Mononuclear cell (primary cell): Measurements from ENCODE around the gene RIC8A. TPM values are rescaled to one million over a fixed set of nuclear protein-coding genes. Genes with fewer than 3 reads are reported as not detected.

Source experiments
- H3K27me3 ChIP-seq: 2 replicates; pipeline ENCODE4 v1.6.0; 2011; ENCODE audit warnings: low read length, control low read depth; ENCODE audit not compliant: insufficient read depth
- H3K4me1 ChIP-seq: 2 replicates; pipeline ENCODE4 v1.5.1; 2011; ENCODE audit warnings: mild to moderate bottlenecking, low read length, control low read depth; ENCODE audit not compliant: insufficient read depth
- H3K4me3 ChIP-seq: 2 replicates; pipeline ENCODE4 v1.5.1; 2011; ENCODE audit warnings: mild to moderate bottlenecking, low read length, moderate library complexity
- H3K9me3 ChIP-seq: 2 replicates; pipeline ENCODE4 v1.5.1; 2011; ENCODE audit warnings: low read depth, mild to moderate bottlenecking, control low read depth, low read length
- total RNA-seq: library from RNA; depleted of rRNA; stranded (reverse); fragments of >200 nt; gene quantifications from one replicate; pipeline ENCODE4 v1.2.3, GENCODE V29; 2012

The RIC8A gene
- total RNA-seq, 1 donor: 53.4 TPM

DNA sequence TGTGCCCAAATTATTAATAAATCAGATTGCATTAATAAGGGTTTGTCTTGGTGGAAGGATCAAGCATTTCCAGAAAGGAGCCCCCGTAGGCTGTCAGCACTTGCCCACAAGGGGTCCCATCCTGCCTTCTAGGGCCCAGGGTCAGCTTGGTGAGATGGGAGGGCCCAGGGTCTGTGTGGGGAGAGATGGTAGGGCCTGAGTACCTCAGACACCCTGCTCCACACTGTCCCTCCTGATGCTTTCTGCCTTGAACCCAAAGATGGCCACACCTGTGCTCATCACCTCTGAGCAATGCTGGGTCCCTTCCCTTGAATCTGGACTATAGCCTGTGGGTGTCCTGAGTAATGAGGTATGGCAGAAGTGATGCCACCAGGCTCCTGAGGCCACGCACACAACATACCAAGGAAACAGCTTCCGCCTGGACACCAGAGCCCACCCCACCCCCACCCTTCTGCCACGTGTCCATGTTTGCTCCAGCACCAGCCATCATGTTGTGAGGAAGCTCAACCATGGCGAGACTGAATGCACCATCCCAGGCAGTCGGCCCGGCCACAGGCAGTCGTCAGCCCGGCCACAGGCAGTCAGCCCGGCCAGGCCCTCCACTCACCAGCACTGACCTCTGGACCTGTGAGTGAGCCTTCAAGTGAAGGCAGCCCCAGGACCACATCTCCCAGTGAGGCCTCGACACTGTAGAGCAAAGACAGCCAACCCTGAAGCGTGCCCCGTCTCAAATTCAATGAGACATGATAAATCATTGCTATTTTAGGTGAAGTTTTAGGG, 7.1 kb upstream of the RIC8A start:
- Histone ChIP-seq H3K27me3 (no peaks in the 10 kb centered on the region), H3K4me1 (peaks cover 24% of the 10 kb centered on the region), H3K9me3 (no peaks in the 10 kb centered on the region), H3K4me3 (no peak overlapping the region)

DNA sequence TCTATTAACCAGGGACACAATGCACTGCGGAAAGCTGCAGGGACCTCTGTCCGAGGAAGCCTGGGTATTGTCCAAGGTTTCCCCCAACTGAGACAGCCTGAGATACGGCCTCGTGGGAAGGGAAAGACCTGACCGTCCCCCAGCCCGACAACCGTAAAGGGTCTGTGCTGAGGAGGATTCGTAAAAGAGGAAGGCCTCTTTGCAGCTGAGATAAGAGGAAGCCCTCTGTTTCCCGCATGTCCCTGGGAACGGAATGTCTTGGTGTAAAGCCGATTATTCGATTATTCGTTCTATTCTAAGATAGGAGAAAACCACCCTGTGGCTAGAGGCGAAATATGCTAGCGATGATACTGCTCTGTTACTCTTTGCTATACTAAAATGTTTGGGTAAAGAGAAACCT, 5.5 kb upstream of the RIC8A start:
- Histone ChIP-seq H3K4me3 (no peak overlapping the region), H3K9me3 (no peaks in the 10 kb centered on the region), H3K27me3 (no peaks in the 10 kb centered on the region), H3K4me1 (peaks cover 39% of the 10 kb centered on the region)

DNA sequence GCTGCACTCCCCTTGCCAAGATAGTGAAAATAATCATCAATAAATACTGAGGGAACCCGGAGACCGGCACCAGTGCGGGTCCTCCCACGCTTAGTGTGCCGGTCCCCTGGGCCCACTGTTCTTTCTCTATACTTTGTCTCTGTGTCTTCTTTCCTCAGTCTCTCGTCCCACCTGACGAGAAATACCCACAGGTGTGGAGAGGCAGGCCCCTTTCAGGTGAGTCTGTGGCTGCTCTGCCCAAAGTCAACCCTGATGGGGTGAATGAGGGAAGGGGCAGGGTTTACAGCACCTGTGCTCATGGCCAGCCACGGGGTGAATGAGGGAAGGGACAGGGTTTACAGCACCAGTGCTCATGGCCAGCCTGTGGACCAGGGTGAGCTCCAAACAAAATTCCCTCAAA, 5.0 kb upstream of the RIC8A start:
- H3K9me3 ChIP-seq: no peaks in the 10 kb centered on the region
- peaks cover 39% of the 10 kb centered on the region for H3K4me1 ChIP-seq
- no peak overlapping the region for H3K4me3 ChIP-seq
- no peaks in the 10 kb centered on the region for H3K27me3 ChIP-seq

DNA sequence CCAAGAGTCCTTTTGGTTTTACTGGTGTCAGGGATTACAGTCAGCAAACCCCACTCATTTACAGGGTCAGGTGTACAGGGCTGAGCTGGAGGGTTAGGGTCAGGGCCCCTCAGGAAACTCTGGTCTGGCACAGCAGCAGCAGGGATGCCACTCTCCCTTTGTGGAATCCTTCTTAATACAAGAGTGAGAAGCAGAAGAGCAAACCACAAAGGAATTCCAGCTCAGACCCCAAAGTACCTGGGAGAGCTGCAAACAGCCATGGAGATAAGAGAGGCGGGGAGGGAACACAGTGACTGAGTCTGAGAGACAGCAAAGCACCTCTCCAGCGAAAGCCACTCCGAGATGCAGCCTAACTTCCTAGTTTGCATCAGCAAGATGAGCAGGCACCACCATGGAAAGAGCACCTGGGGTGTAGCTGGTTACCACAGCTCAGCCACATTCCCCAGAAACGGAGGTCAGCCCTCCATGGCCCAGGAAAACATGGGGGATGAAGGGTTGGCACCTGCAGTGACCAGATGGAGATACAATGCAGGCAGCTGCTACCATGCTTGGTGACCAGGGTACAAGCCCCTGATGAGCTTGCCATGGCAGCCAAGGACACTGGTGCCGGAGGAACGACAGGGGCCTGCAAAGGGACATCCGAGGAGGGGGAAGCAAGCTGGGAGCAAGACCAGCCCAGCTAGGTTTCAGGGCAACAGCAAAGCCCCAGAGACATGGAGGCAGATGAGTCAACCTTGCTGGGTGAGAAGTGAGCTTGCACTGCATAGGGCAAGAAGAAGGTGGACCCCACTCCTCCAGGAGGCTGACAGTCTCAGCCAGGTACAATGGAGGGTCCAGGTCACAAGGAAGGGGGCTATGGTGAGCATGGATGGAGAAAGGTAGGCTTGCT, 4.2 kb upstream of the RIC8A start:
- Histone ChIP-seq H3K4me1 (peaks cover 39% of the 10 kb centered on the region), H3K27me3 (no peaks in the 10 kb centered on the region), H3K4me3 (no peak overlapping the region), H3K9me3 (no peaks in the 10 kb centered on the region)

DNA sequence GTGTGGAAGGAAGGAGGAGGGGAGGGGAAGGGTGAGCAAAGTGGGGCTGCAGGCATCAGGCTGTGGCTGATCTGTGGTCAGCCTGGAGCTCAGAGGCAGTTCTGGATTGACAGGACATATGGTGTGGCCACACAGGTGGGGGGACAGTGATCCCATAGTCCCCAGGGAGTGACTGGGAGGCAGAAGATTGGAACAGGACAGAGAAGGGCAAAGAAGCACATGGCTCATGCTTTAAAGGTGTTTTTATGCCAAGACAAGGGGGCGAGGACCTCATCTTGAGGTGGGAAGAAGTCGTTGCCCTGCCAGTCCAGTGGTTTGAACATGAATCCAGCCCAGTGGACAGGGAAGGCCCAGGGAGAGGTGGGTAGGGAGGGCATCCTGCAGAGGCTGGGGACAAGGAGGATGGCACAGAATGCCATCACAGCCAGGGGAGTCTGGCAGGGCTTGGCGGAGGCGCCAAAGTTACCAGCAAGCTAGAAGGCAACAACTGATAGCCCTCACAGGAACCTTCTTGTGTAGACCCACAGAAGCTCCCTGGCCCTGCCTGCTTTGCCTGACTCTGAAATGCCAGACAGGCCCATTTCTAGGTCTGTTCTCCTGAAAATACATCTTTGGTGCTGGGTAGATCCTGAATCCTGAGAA, 3.4 kb upstream of the RIC8A start:
- Histone ChIP-seq H3K9me3 (no peaks in the 10 kb centered on the region), H3K27me3 (no peaks in the 10 kb centered on the region), H3K4me3 (no peak overlapping the region), H3K4me1 (peaks cover 40% of the 10 kb centered on the region)

DNA sequence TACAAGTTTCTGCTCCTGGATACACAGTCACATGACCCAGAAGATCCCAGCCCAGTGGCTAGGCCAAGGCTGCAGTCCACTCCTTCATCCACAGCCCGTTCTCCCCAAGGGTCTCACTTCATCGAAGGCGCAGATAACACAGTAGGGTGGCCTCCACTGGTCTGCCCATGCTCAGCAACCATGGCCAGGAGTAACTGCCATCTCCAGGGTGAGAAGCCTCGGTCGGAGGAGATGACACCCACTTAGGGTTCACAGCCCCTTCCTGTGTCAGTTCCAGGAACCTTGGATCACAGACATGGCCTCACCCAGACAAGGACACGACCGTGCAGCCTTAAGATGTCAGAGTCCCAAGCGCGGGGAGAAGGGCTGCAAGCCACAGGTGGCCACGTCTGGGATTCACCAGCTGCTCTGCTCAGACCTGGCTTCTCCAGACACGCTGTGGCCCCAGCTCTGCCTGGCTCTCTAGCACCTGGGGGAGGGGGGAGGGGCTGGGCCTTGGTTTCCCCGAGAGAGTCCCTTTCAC, 2.9 kb upstream of the RIC8A start:
- Histone ChIP-seq H3K4me1 (peaks cover 46% of the 10 kb centered on the region), H3K9me3 (no peaks in the 10 kb centered on the region), H3K27me3 (no peaks in the 10 kb centered on the region), H3K4me3 (no peak overlapping the region)

DNA sequence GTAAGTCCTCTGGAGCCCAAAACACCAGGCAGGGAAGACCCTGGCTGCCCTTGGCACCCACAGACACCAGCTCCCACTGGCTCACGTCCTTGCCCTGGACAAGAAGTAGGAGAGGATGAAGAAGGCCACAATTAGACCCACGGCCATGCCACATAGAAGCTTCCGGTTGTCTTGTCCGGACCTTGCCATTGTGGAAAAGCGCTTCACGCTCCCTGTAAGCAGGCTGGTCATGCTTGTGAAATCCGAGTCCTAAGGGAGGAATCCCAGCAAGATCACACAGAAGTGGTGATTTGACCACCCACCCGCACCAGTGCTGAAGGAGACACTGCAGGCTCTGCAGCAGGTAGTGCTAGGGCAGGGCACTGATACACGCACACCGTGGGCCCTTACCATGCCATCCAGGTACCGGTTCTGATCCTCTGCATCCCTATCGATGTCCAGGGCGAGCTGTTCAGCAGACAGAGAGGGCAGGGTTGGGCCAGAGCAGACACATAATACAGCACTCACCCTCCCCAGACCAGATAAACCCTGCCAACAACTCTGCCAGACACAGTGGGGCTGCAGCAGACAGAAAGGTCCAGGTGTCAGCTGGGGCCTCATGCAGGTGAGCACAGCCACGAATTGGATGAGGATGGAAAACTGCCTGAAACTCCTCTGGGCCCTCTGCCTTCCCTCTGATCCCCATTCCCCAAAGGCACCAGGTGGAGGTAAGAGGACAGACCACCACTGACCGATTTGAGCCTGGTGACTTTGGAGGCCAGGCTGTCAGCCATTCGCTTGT, 2.1 kb upstream of the RIC8A start:
- no peaks in the 10 kb centered on the region for H3K27me3 ChIP-seq
- no peak overlapping the region for H3K4me3 ChIP-seq
- peaks cover 53% of the 10 kb centered on the region for H3K4me1 ChIP-seq
- H3K9me3 ChIP-seq: no peaks in the 10 kb centered on the region

DNA sequence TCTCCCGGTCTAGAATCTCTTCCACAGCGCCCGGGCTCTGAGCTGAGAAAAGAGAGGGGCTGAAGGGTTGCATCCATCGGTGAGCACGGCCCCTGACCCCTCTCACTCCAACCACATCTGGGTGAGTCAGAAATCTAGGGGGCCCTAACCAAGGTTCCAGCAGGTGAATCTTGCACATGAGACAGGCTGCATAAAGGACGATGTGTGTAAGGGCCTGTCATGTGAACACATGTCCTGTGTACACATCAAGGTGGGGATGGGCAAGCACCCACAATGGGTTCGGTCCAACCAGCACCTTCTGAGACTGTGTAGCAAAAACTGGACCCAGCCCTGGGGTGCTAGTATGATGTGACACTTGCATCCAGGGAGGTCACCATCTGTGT, 1.5 kb upstream of the RIC8A start:
- Histone ChIP-seq H3K27me3 (no peaks in the 10 kb centered on the region), H3K4me3 (no peak overlapping the region), H3K9me3 (no peaks in the 10 kb centered on the region), H3K4me1 (peaks cover 59% of the 10 kb centered on the region)

DNA sequence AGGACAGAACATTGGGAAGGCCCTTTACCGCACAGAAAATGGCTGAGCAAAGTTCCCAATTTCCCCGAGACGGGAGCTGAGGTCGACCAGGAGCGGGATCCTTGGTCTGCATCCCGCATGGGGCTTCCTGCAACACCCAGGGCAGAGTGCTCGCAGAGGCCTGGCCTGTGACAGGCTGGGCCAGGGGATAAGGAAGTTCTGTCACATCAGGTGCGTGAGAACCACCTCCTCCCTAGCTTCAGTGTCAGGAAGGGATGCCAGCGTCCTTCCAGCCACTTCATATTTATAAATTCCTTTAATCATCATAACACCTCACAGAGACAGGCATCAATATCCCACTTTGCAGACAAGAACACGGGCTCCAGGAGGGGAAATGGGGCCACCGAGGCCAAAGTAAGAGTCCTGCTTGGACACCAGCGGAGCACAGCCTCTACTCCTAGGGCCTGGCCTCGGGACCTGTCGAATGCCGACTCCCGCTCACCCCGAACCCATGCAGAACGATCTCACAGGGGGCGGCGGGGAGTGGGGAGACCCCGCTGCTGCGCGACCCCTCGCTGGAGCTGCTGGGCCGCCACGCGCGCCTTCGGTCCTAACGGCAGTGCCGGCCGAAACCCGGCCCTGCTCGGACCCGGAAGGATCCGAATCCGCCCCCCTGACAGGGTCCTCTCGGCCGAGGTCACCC, 841 bp upstream of the RIC8A start:
- no peaks in the 10 kb centered on the region for H3K9me3 ChIP-seq
- no peaks in the 10 kb centered on the region for H3K27me3 ChIP-seq
- peaks cover 55% of the 10 kb centered on the region for H3K4me1 ChIP-seq
- peak overlapping the region; percentile 64 for H3K4me3 ChIP-seq

DNA sequence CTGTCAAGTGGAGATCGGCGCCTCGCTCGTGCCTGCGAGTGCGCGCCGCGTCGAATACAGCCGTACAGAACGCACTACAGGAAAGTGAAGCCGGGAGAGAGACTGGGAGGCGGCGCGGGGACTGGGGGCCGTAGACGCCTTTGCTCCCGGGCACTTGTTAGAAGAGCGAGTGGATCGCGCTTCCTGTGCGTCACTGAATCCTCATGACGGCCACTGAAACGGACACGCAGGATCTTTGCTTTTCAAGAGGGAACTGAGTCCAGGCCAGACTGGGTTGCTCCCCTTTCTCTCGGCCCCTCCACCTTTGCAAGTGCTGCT, 314 bp downstream of the RIC8A start:
- H3K27me3 ChIP-seq: no peaks in the 10 kb centered on the region
- H3K9me3 ChIP-seq: no peaks in the 10 kb centered on the region
- peaks cover 43% of the 10 kb centered on the region for H3K4me1 ChIP-seq
- peak overlapping the region; percentile 64 for H3K4me3 ChIP-seq

DNA sequence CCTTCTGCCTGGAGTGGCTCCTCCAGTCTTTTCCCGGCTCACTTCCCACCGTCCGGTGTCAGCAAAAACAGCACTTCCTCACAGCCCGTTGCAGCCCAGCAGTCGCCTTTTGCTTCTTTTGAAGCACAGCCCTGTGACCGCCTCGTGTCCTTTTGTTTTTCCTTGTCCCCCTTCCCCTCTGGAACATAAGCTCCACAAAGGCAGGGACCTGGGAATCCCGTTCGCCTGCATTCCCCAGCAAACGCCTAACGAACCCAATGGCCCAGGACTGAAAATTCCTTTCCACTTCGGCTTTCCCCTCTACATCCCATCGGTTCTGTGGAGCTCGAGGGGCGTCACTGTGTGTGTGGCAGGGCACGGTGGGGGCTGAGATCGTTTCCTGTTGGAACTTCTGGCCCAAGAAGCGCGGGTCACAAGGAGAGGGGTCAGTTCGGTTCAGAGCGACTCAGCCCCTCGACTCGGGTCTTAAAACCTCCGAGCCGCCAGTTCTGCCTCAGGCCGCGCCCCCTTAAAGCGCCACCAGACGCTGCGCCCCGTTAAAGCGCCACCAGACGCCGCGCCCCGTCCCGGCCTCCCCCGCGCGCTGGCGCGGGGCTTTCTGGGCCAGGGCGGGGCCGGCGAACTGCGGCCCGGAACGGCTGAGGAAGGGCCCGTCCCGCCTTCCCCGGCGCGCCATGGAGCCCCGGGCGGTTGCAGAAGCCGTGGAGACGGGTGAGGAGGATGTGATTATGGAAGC, 841 bp downstream of the RIC8A start:
- H3K4me1 ChIP-seq: peaks cover 40% of the 10 kb centered on the region
- no peaks in the 10 kb centered on the region for H3K27me3 ChIP-seq
- H3K4me3 ChIP-seq: peak overlapping the region; percentile 64
- no peaks in the 10 kb centered on the region for H3K9me3 ChIP-seq

DNA sequence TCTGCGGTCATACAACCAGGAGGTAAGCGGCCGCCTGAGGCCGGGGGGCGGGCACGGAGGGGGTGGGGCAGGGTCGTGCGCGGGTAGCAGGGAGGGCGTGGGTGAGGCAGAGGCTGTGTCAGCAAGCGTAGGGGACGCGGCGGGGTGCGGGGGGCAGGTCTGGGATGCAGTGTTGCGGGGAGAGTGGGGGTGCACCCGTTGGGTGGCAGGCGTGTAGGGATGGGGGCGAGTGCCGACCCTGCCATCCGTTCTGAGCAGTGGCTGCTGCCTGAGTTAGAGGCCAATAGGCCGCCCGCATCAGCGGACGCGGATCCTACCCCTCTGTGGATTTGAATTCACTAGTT, 1.4 kb downstream of the RIC8A start:
- no peaks in the 10 kb centered on the region for H3K9me3 ChIP-seq
- H3K4me1 ChIP-seq: peaks cover 40% of the 10 kb centered on the region
- no peaks in the 10 kb centered on the region for H3K27me3 ChIP-seq
- H3K4me3 ChIP-seq: peak overlapping the region; percentile 64

DNA sequence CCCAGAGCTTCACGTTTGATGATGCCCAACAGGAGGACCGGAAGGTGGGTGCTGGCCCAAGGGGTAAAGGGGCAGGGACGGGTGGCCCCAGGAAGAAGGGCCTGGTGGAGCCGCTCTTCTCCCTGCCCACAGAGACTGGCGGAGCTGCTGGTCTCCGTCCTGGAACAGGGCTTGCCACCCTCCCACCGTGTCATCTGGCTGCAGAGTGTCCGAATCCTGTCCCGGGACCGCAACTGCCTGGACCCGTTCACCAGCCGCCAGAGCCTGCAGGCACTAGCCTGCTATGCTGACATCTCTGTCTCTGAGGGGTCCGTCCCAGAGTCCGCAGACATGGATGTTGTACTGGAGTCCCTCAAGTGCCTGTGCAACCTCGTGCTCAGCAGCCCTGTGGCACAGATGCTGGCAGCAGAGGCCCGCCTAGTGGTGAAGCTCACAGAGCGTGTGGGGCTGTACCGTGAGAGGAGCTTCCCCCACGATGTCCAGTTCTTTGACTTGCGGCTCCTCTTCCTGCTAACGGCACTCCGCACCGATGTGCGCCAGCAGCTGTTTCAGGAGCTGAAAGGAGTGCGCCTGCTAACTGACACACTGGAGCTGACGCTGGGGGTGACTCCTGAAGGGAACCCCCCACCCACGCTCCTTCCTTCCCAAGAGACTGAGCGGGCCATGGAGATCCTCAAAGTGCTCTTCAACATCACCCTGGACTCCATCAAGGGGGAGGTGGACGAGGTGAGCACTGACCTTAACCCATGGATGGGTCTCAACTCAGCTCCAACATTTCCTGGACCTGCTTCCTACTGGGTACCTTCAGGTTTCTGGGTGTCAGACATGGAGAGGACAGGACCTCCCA, 2.0 kb downstream of the RIC8A start:
- H3K27me3 ChIP-seq: no peaks in the 10 kb centered on the region
- H3K9me3 ChIP-seq: no peaks in the 10 kb centered on the region
- H3K4me3 ChIP-seq: peak overlapping the region; percentile 64
- H3K4me1 ChIP-seq: peaks cover 40% of the 10 kb centered on the region
